Measurements from ENCODE around the gene ADK. TPM values are rescaled to one million over a fixed set of nuclear protein-coding genes. Genes with fewer than 3 reads are reported as not detected.

Gene ADK
- total RNA-seq, 1 donor from 2014 or later: 28.5 TPM

- H3K4me1 Mint-ChIP-seq (ENCODE audit: unreplicated experiment): peaks cover 17% of the 10 kb centered on the region
- no peak for TF ChIP-seq CTCF (conservative IDR thresholded peaks at IDR 0.05)
- DNase-seq (ENCODE audit: extremely low spot score, unreplicated experiment): no peak
- H3K9me3 Mint-ChIP-seq: no peaks in the 10 kb centered on the region
- no peaks in the 10 kb centered on the region for H3K27me3 Mint-ChIP-seq
- no peak overlapping the region for H3K4me3 Mint-ChIP-seq
- no peaks in the 10 kb centered on the region for H3K36me3 Mint-ChIP-seq
- H3K27ac Mint-ChIP-seq: no peak overlapping the region
Measured at GRCh38 chr10:74167443-74167842, 16.4 kb downstream of the ADK start.

GRCh38 chr10:74171625-74172024, 20.6 kb downstream of the ADK start:
- peaks cover 7% of the 10 kb centered on the region for H3K4me1 Mint-ChIP-seq (ENCODE audit: unreplicated experiment)
- no peak overlapping the region for H3K27ac Mint-ChIP-seq
- H3K9me3 Mint-ChIP-seq: no peaks in the 10 kb centered on the region
- no peaks in the 10 kb centered on the region for H3K27me3 Mint-ChIP-seq
- TF ChIP-seq CTCF (conservative IDR thresholded peaks at IDR 0.05): no peak
- H3K4me3 Mint-ChIP-seq: no peak overlapping the region
- no peaks in the 10 kb centered on the region for H3K36me3 Mint-ChIP-seq
- no peak for DNase-seq (ENCODE audit: extremely low spot score, unreplicated experiment)

- Mint-ChIP-seq H3K4me3 (no peak overlapping the region), H3K4me1 (ENCODE audit: unreplicated experiment) (peaks cover 11% of the 10 kb centered on the region), H3K36me3 (peaks cover 3% of the 10 kb centered on the region), H3K9me3 (no peaks in the 10 kb centered on the region), H3K27ac (peak overlapping the region; percentile 23), H3K27me3 (no peaks in the 10 kb centered on the region)
- DNase-seq (ENCODE audit: extremely low spot score, unreplicated experiment): no peak
- no peak for TF ChIP-seq CTCF (conservative IDR thresholded peaks at IDR 0.05)
Measured at GRCh38 chr10:74174521-74174920, 23.5 kb downstream of the ADK start.

- Mint-ChIP-seq H3K4me1 (ENCODE audit: unreplicated experiment) (peaks cover 11% of the 10 kb centered on the region), H3K36me3 (peaks cover 3% of the 10 kb centered on the region), H3K4me3 (peak overlapping the region; percentile 93), H3K9me3 (no peaks in the 10 kb centered on the region), H3K27me3 (no peaks in the 10 kb centered on the region), H3K27ac (peak overlapping the region; percentile 97)
- no peak for DNase-seq (ENCODE audit: extremely low spot score, unreplicated experiment)
- TF ChIP-seq CTCF (conservative IDR thresholded peaks at IDR 0.05): no peak
Measured at GRCh38 chr10:74175510-74176379, 24.7 kb downstream of the ADK start.

GRCh38 chr10:74176380-74177139, 25.5 kb downstream of the ADK start:
- H3K4me1 Mint-ChIP-seq (ENCODE audit: unreplicated experiment): peaks cover 11% of the 10 kb centered on the region
- no peaks in the 10 kb centered on the region for H3K27me3 Mint-ChIP-seq
- peak overlapping the region; percentile 93 for H3K4me3 Mint-ChIP-seq
- peak; percentile 93 for DNase-seq (ENCODE audit: extremely low spot score, unreplicated experiment)
- no peaks in the 10 kb centered on the region for H3K9me3 Mint-ChIP-seq
- peaks cover 3% of the 10 kb centered on the region for H3K36me3 Mint-ChIP-seq
- peak overlapping the region; percentile 97 for H3K27ac Mint-ChIP-seq
- no peak for TF ChIP-seq CTCF (conservative IDR thresholded peaks at IDR 0.05)
